ENCODE results near the gene NCR1. TPM values are rescaled to one million over a fixed set of nuclear protein-coding genes. Genes with fewer than 3 reads are reported as not detected.
"Not testable (repeated sequence)": the region's sequence is repeated elsewhere in the genome, so short reads cannot be mapped to it uniquely, and the experiment has no call there.

NCR1 gene
- 4.3 to 7.9 TPM (median 7.2 TPM) in 3 replicates for total RNA-seq (2021)
- Bru-seq, nascent RNA = percentile 66 among the genes with signal in this experiment
- long read RNA-seq, experiment 1, partial matches to known transcripts = 0 of 2 reads
- long read RNA-seq, experiment 1, other reads (novel, unspliced or antisense) = 2 of 2 reads
- long read RNA-seq, experiment 2, partial matches to known transcripts = 3 of 3 reads
- long read RNA-seq, experiment 2, other reads (novel, unspliced or antisense) = 0 of 3 reads
- long read RNA-seq, experiment 3 = 0 reads

DNA sequence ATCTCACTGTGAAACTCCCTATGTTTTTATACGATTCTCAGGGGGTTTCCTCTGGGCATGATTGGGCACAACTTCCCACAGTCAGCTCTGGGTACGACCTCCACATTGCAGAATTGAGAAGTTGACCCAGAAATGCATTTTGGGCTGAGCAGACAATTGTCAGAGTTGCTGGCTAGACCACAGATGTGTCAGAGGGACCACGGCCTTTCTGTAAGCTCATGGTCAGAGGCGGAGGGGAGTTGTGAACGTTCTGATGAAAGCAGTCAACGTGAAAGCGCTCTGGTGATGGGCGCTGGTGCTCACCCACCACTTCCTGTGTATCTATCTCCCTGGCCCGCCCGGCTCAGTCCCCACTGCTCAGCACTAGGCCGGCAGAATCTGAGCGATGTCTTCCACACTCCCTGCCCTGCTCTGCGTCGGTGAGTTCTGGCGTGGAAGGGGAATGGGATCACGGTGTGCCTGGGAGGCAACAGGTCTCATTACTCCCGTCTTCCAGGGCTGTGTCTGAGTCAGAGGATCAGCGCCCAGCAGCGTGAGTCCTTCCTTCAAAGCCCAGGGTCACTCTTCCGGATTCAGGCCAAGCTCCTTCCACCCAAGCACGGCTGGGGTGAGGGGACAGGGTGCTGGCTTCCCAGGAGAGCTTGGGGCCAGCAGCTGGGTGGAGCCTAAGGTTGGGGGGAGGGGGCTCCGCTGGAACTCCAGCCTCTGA is at the start of gene NCR1:
TSS of gene NCR1 (plus strand) at position 346 of the 709 bp plus-strand sequence. CDS start at position 386, 40 bp downstream.
- peak within 1 kb of the TSS; percentile 87 for H3K27ac Mint-ChIP-seq
- peak; percentile 75 for ATAC-seq
- no peak for DNase-seq (ENCODE audit: low spot score)
- H3K4me3 Mint-ChIP-seq = peak within 1 kb of the TSS; percentile 24; the same call in 1 of the 2 replicates
- no peaks in the 10 kb centered on the region; the same call in 1 of the 2 replicates for H3K27me3 Mint-ChIP-seq (ENCODE audit: low read depth)
- no peak for TF ChIP-seq GABPB1 (CRISPR knock-in tag; IDR thresholded peaks at IDR 0.05)
- TF ChIP-seq ZNF671 (CRISPR knock-in tag; IDR thresholded peaks at IDR 0.05) = no peak
- TF ChIP-seq ZNF138 (CRISPR knock-in tag; conservative IDR thresholded peaks at IDR 0.05) = no peak
- no peak for TF ChIP-seq FOXJ3 (CRISPR knock-in tag; IDR thresholded peaks at IDR 0.05; ENCODE audit: borderline replicate concordance)
- TF ChIP-seq NR1H2 (CRISPR knock-in tag; IDR thresholded peaks at IDR 0.05) = no peak
- TF ChIP-seq JAZF1 (CRISPR knock-in tag; IDR thresholded peaks at IDR 0.05) = no peak
- TF ChIP-seq CREM (CRISPR knock-in tag; IDR thresholded peaks at IDR 0.05) = no peak
- TF ChIP-seq MXD4 (CRISPR knock-in tag; IDR thresholded peaks at IDR 0.05; ENCODE audit: borderline replicate concordance) = no peak
- no peak for TF ChIP-seq ZNF232 (CRISPR knock-in tag; IDR thresholded peaks at IDR 0.05)
- no peak for TF ChIP-seq ERG (CRISPR knock-in tag; IDR thresholded peaks at IDR 0.05)
- TF ChIP-seq, protein P1, sequence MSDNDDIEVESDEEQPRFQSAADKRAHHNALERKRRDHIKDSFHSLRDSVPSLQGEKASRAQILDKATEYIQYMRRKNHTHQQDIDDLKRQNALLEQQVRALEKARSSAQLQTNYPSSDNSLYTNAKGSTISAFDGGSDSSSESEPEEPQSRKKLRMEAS (CRISPR knock-in tag; IDR thresholded peaks at IDR 0.05) = no peak
- no peak for TF ChIP-seq ZNF416 (CRISPR knock-in tag; IDR thresholded peaks at IDR 0.05)
- no peak for TF ChIP-seq TCF7 (CRISPR knock-in tag; IDR thresholded peaks at IDR 0.05; ENCODE audit: low read depth)
- TF ChIP-seq OVOL2 (CRISPR knock-in tag; IDR thresholded peaks at IDR 0.05; ENCODE audit: borderline replicate concordance) = no peak
- no peak for TF ChIP-seq ATF2 (CRISPR knock-in tag; IDR thresholded peaks at IDR 0.05; ENCODE audit: borderline replicate concordance, low read depth)
- TF ChIP-seq SP1 (CRISPR knock-in tag; conservative IDR thresholded peaks at IDR 0.05) = no peak
- TF ChIP-seq, protein P2, sequence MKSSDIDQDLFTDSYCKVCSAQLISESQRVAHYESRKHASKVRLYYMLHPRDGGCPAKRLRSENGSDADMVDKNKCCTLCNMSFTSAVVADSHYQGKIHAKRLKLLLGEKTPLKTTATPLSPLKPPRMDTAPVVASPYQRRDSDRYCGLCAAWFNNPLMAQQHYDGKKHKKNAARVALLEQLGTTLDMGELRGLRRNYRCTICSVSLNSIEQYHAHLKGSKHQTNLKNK (CRISPR knock-in tag; IDR thresholded peaks at IDR 0.05) = no peak
- peaks cover 8% of the 10 kb centered on the region for H3K36me3 Mint-ChIP-seq
- CTCF ChIA-PET = interaction anchor here (0.5 to 1.3 kb wide), 3 partner anchors 12 to 25 kb away, joined by 3 to 4 read pairs (median 4); no protein-coding TSS in a partner anchor
- POLR2A ChIA-PET = interaction anchor here (0.5 kb wide), 1 partner anchor 140 kb away, joined by 4 read pairs; no protein-coding TSS in a partner anchor
- peaks cover 32% of the 10 kb centered on the region for H3K4me1 Mint-ChIP-seq
- H3K9me3 Mint-ChIP-seq = no peaks in the 10 kb centered on the region; the same call in 1 of the 2 replicates

GRCh38 chr19:54858476-54858875 is 47.5 kb upstream of the NCR1 start:
- not testable (repeated sequence) for DNase-seq (ENCODE audit: low spot score)
- peaks cover 25% of the 10 kb centered on the region for H3K27me3 Mint-ChIP-seq (ENCODE audit: low read depth)

GRCh38 chr19:54859421-54859820 is 46.5 kb upstream of the NCR1 start:
- ATAC-seq; H3K4me1 Mint-ChIP-seq; POLR2A ChIA-PET; DNase-seq (ENCODE audit: low spot score); H3K27ac Mint-ChIP-seq; CTCF ChIA-PET; H3K4me3 Mint-ChIP-seq: not testable (repeated sequence)
- peaks cover 25% of the 10 kb centered on the region for H3K27me3 Mint-ChIP-seq (ENCODE audit: low read depth)
- peaks cover 30% of the 10 kb centered on the region for H3K36me3 Mint-ChIP-seq
- peaks cover 67% of the 10 kb centered on the region for H3K9me3 Mint-ChIP-seq

More at GRCh38 chr19:54858476-54858875, 47.5 kb upstream of the NCR1 start:
- CTCF ChIA-PET, H3K4me3 Mint-ChIP-seq, POLR2A ChIA-PET, H3K27ac Mint-ChIP-seq, H3K4me1 Mint-ChIP-seq, ATAC-seq: not testable (repeated sequence)
- H3K36me3 Mint-ChIP-seq = peaks cover 35% of the 10 kb centered on the region
- H3K9me3 Mint-ChIP-seq = peaks cover 76% of the 10 kb centered on the region

- ATAC-seq; H3K27ac Mint-ChIP-seq; POLR2A ChIA-PET; CTCF ChIA-PET; H3K4me1 Mint-ChIP-seq; DNase-seq (ENCODE audit: low spot score); H3K4me3 Mint-ChIP-seq: not testable (repeated sequence)
- H3K9me3 Mint-ChIP-seq = peaks cover 62% of the 10 kb centered on the region
- peaks cover 15% of the 10 kb centered on the region for H3K36me3 Mint-ChIP-seq
- peaks cover 42% of the 10 kb centered on the region for H3K27me3 Mint-ChIP-seq (ENCODE audit: low read depth)
These were observed 42.5 kb upstream of the NCR1 start for GRCh38 chr19:54863459-54863858.

Measured in WTC11 (cell line).